ENCODE data around the gene HOXA11. TPM values are rescaled to one million over a fixed set of nuclear protein-coding genes. Genes with fewer than 3 reads are reported as not detected.

The HOXA11 gene
- 14.5 and 24.2 TPM in 2 replicates for total RNA-seq

GRCh38 chr7:27185013-27185853 is at the start of gene HOXA11:
HOXA11 (minus strand) TSS chr7:27185232; CDS start chr7:27185144, 88 bp downstream.

GRCh38 chr7:27199849-27200760 is 15.1 kb upstream of the HOXA11 start, which contains the start of gene HOXA13:
HOXA13 (minus strand) TSS chr7:27200091; CDS start chr7:27200077, 14 bp downstream.

DNA sequence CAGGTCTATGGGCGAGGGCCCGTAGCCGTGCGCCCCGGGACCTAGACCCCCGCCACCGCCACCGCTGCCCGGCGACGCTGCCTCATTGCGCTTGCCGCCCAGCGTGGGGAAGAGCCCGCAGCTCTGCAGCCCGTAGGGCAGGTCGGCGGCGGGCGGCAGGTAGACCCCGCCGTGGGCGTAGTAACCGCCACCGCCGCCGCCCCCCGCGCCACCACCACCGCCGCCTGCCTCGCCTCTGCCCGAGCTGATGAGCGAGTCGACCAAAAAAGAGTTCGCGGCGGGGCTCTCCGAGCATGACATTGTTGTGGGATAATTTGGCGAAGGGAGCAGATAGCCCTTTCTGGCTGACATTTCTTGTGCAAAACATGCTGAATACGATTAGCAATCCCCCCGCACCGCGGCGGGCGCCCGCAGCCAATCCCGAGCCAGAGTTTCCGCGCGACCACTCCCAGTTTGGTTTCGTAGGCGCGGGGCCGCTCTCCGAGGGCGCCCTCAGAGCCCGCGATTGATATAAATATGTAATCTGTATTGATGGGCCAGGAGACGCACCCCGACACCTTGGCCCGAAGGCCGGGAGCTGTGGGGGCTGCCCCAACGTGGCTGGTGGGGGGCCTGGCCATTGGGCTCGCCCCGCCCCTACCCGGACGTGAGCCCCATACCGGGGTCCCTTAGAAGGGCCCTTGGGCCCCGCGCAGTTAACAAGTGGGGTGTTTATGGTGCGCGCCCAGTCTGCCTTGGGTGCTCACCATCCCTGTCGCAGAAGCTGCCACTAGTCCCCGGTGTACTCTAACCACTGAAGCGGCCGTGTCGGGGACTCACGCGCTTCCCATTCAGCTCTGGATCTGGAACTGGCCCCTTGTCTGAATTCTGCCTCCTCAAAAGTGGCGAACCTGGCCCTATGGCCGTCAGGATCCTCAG is 10.8 kb downstream of the HOXA11 start, which contains the start of gene HOXA10:
HOXA10 (minus strand) TSS at position 365 of the 918 bp plus-strand sequence; CDS start at position 351, 14 bp downstream.

DNA sequence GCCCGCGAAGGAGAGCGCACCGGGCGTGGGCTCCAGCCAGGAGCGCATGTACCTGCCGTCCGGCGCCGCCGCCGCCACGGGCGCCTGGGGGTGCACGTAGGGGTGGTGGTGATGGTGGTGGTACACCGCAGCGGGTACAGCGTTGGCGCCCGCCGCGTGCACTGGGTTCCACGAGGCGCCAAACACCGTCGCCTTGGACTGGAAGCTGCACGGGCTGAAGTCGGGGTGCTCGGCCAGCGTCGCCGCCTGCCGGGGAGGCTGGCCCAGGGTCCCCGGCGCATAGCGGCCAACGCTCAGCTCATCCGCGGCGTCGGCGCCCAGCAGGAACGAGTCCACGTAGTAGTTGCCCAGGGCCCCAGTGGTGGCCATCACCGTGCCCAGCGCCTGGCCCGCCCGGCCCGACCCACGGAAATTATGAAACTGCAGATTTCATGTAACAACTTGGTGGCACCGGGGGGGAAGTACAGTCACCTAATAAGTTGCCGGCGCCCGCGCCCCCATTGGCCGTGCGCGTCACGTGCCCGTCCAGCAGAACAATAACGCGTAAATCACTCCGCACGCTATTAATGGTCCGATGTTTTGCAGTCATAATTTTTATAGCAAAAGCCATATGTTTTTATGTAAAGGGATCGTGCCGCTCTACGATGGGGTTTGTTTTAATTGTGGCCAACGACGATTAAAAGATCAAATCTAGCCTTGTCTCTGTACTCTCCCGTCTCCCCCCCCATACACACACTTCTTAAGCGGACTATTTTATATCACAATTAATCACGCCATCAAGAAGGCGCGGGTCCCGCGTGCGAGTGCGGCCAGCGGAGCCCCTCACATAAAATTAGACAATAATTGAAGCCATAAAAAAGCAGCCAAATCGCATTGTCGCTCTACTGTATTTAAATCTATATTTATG is 19.7 kb downstream of the HOXA11 start, which contains the start of gene HOXA9:
HOXA9 (minus strand) TSS at position 449 of the 907 bp plus-strand sequence; CDS start at position 369, 80 bp downstream.

DNA sequence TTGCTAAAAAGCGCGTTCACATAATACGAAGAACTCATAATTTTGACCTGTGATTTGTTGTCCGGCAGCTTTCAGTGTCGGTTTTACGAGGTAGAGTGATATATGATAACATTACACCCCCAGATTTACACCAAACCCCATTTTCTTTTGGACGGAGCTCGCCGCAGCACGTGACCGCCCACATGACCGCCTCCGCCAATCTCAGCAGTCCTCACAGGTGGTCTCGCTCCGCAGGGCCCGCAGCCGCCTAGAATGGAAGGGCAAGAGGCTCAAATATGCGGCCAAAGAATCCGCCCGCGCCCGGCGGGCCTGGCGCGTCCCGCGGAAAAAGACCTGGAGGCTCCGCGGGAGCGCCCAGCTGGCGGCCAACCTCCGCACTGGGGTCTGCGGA is 28.5 kb downstream of the HOXA11 start, which contains the start of gene HOXA7:
HOXA7 (minus strand) TSS at position 168 of the 391 bp plus-strand sequence; CDS start at position 38, 130 bp downstream.

DNA sequence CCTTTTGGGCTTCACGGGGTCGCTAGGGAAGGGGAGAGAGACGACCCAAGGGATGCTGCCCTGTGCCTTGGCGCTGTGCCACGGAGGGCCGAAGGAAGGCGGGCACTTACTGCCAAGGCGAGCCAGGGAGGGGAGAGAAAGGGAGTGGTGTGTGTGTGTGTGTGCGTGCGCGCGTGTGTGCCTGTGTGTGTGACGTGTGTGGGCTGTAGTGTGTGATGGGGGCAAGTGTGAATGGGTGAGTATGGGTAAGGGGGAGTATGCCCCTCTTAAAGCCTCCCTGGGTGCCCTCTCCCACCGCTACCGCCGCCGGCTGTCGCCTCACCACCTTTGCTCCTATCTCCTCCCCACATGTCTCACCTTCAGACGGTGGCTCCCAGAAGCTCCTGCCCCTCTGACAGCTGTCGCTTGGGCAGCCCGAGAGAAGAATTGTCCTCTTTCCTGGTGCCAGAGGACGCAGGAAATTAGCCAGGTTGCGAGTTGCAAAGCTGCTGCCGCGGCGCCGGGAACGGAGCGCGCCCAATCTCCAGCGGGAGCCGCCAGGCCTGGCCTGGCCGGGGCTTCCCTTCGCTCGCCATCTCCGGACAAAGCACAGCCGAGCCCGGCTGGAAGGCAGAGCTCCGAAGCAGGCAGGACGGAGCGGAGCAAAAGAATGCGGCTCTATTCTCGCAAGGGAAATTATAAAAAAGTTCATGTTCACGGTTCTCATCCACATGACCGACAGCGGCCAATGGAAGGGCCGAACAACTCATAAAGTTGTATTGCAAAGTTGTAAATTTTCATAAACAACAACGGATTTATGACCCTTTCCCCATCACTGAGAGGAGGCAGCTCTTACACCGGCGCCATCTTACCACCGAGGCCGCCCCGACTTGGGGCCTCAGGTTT is 32.9 kb downstream of the HOXA11 start, which contains the start of gene HOXA3:
HOXA3 (minus strand) TSS at position 653 of the 885 bp plus-strand sequence. CDS start 41,943 bp downstream, outside the sequence.

DNA sequence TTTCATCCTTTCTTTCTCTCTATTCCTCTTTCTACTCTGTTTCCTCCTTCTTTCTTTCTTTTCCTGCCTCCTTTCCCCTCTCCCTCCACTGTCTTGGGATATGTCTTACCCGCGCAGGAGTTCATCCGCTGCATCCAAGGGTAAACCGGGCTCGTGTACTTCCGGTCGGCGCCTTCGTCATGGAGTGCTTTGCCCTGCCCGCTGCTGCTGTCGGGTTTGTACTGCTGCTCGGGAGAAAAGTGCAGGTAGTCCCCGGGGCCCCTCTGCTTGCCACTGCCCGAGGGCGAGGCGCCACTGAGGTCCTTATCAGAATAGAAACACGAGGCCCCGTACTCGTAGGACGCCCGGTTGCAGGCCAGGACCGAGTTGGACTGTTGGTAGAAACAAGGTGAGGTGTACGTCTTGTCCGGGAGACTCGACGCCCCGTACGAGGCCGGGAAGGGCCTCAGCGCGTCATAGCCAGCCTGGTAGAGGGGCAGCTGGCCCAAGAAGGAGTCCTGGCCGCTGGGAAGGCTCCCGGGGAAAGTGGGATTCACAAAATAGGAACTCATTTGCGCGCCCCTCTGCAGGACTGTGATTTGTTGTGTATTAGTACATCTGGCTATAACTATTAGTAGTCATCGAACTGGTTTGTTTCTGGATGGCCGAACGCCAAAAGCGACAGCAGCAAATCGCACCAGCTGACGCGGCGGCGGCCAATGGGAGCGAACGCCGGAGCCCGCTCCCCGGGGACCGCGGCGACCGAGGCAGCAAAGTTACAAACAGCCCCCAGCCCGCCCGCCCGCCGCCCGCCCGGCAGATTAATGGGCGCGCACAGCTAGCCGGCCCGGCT is 37.6 kb downstream of the HOXA11 start, which contains the start of gene HOXA6:
HOXA6 (minus strand) TSS at position 576 of the 832 bp plus-strand sequence; CDS start at position 551, 25 bp downstream.

GRCh38 chr7:27143023-27143949 is 41.7 kb downstream of the HOXA11 start, which contains the start of gene HOXA5:
HOXA5 (minus strand) TSS chr7:27143681; CDS start chr7:27143607, 74 bp downstream.

Other genes starting within 250 kb of the HOXA11 start
- 5.1 and 5.4 TPM in 2 replicates for gene HOXA1, start 89.2 kb downstream of the HOXA11 start, total RNA-seq
- 2.4 and 2.7 TPM in 2 replicates for gene HOXA2, start 82.5 kb downstream of the HOXA11 start, total RNA-seq
- gene HOXA4, start 54.5 kb downstream of the HOXA11 start, total RNA-seq = 6.7 and 9.6 TPM in 2 replicates
- gene HOXA5, start 41.6 kb downstream of the HOXA11 start, total RNA-seq = 23.5 and 46.8 TPM in 2 replicates
- gene HOXA6, start 37.5 kb downstream of the HOXA11 start, total RNA-seq = 11.1 and 18.8 TPM in 2 replicates
- gene HOXA3, start 32.6 kb downstream of the HOXA11 start, total RNA-seq = 39.4 and 86.7 TPM in 2 replicates
- gene HOXA7, start 28.6 kb downstream of the HOXA11 start, total RNA-seq = 16.8 and 26.6 TPM in 2 replicates
- 87.0 and 98.1 TPM in 2 replicates for gene HOXA9, start 19.7 kb downstream of the HOXA11 start, total RNA-seq
- 45.8 and 54.5 TPM in 2 replicates for gene HOXA10, start 10.9 kb downstream of the HOXA11 start, total RNA-seq
- gene HOXA13, start 14.9 kb upstream of the HOXA11 start, total RNA-seq = not detected in 2 replicates
- gene EVX1, start 57.6 kb upstream of the HOXA11 start, total RNA-seq = not detected in 2 replicates

Data from mesangial cell (primary cell).